Measurements from ENCODE around the gene CDC42BPB.

GRCh38 chr14:102891556-102891955, 165.8 kb downstream of the CDC42BPB start:
- TF ChIP-seq CTCF (IDR thresholded peaks at IDR 0.05) (no peak), SIN3A (IDR thresholded peaks at IDR 0.05; ENCODE audit: borderline replicate concordance, insufficient read depth, low read depth, low read length) (no peak), POLR2AphosphoS5 (IDR thresholded peaks at IDR 0.05; ENCODE audit: low read depth, low read length) (no peak)

All from Panc1 (cell line).